ENCODE results near the gene B4GALT5.
"Not testable (repeated sequence)": the region's sequence is repeated elsewhere in the genome, so short reads cannot be mapped to it uniquely, and the experiment has no call there.

B4GALT5 gene

GRCh38 chr20:49713753-49714712 is at the start of gene B4GALT5:
B4GALT5 (minus strand) TSS chr20:49713878; CDS start chr20:49713690, 188 bp downstream.
- peak within 1 kb of the TSS; percentile 89 to 90 for H3K4me3 ChIP-seq (ENCODE audit: low read depth in 1 of 2, low read length in 2 of 2)

GRCh38 chr20:49762940-49763766 is 49.5 kb upstream of the B4GALT5 start:
- Histone ChIP-seq H3K4me3 (ENCODE audit: low read depth in 1 of 2, low read length in 2 of 2) (no peak overlapping the region), H3K27me3 (ENCODE audit: control insufficient read depth in 1 of 2, insufficient read depth in 2 of 2, low read length in 2 of 2) (no peaks in the 10 kb centered on the region), H3K9ac (ENCODE audit: low read depth in 1 of 2, low read length in 2 of 2) (no peak overlapping the region), H3K9me3 (ENCODE audit: control insufficient read depth in 1 of 2, low read length in 2 of 2) (no peaks in the 10 kb centered on the region), H3K36me3 (ENCODE audit: control insufficient read depth in 1 of 2, insufficient read depth in 2 of 2, low read length in 2 of 2) (no peaks in the 10 kb centered on the region), H3K4me1 (ENCODE audit: control insufficient read depth in 1 of 2, insufficient read depth in 2 of 2, low read length in 2 of 2) (peaks cover 10% of the 10 kb centered on the region in 2 donors), H3K27ac (ENCODE audit: low read depth, low read length) (no peak overlapping the region)

More at GRCh38 chr20:49713753-49714712, at the start of gene B4GALT5:
- Histone ChIP-seq H3K27me3 (ENCODE audit: control insufficient read depth in 1 of 2, insufficient read depth in 2 of 2, low read length in 2 of 2) (no peaks in the 10 kb centered on the region), H3K4me1 (ENCODE audit: control insufficient read depth in 1 of 2, insufficient read depth in 2 of 2, low read length in 2 of 2) (peaks cover 28 to 29% of the 10 kb centered on the region in 2 donors), H3K27ac (ENCODE audit: low read depth, low read length) (peak within 1 kb of the TSS; percentile 82), H3K9ac (ENCODE audit: low read depth in 1 of 2, low read length in 2 of 2) (peak within 1 kb of the TSS; percentile 77 to 90), H3K36me3 (ENCODE audit: control insufficient read depth in 1 of 2, insufficient read depth in 2 of 2, low read length in 2 of 2) (no peaks in the 10 kb centered on the region), H3K9me3 (ENCODE audit: control insufficient read depth in 1 of 2, low read length in 2 of 2) (no peaks in the 10 kb centered on the region)

GRCh38 chr20:49761888-49762287 is 48.2 kb upstream of the B4GALT5 start:
- not testable (repeated sequence) for H3K4me3 ChIP-seq (ENCODE audit: low read depth in 1 of 2, low read length in 2 of 2); H3K27ac ChIP-seq (ENCODE audit: low read depth, low read length); H3K27me3 ChIP-seq (ENCODE audit: control insufficient read depth in 1 of 2, insufficient read depth in 2 of 2, low read length in 2 of 2); H3K36me3 ChIP-seq (ENCODE audit: control insufficient read depth in 1 of 2, insufficient read depth in 2 of 2, low read length in 2 of 2); H3K4me1 ChIP-seq (ENCODE audit: control insufficient read depth in 1 of 2, insufficient read depth in 2 of 2, low read length in 2 of 2); H3K9ac ChIP-seq (ENCODE audit: low read depth in 1 of 2, low read length in 2 of 2); H3K9me3 ChIP-seq (ENCODE audit: control insufficient read depth in 1 of 2, low read length in 2 of 2)

- Histone ChIP-seq H3K27ac (ENCODE audit: low read depth, low read length) (no peak overlapping the region), H3K27me3 (ENCODE audit: control insufficient read depth in 1 of 2, insufficient read depth in 2 of 2, low read length in 2 of 2) (no peaks in the 10 kb centered on the region), H3K4me3 (ENCODE audit: low read depth in 1 of 2, low read length in 2 of 2) (no peak overlapping the region), H3K36me3 (ENCODE audit: control insufficient read depth in 1 of 2, insufficient read depth in 2 of 2, low read length in 2 of 2) (no peaks in the 10 kb centered on the region), H3K9ac (ENCODE audit: low read depth in 1 of 2, low read length in 2 of 2) (no peak overlapping the region), H3K4me1 (ENCODE audit: control insufficient read depth in 1 of 2, insufficient read depth in 2 of 2, low read length in 2 of 2) (no peaks in the 10 kb centered on the region), H3K9me3 (ENCODE audit: control insufficient read depth in 1 of 2, low read length in 2 of 2) (no peaks in the 10 kb centered on the region)
Measured at GRCh38 chr20:49759266-49759950, 45.7 kb upstream of the B4GALT5 start.

GRCh38 chr20:49758781-49759180 is 45.1 kb upstream of the B4GALT5 start:
- H3K27me3 ChIP-seq (ENCODE audit: control insufficient read depth in 1 of 2, insufficient read depth in 2 of 2, low read length in 2 of 2): no peaks in the 10 kb centered on the region
- no peak overlapping the region for H3K4me3 ChIP-seq (ENCODE audit: low read depth in 1 of 2, low read length in 2 of 2)
- no peaks in the 10 kb centered on the region for H3K9me3 ChIP-seq (ENCODE audit: control insufficient read depth in 1 of 2, low read length in 2 of 2)
- H3K27ac ChIP-seq (ENCODE audit: low read depth, low read length): no peak overlapping the region
- H3K4me1 ChIP-seq (ENCODE audit: control insufficient read depth in 1 of 2, insufficient read depth in 2 of 2, low read length in 2 of 2): no peaks in the 10 kb centered on the region
- H3K36me3 ChIP-seq (ENCODE audit: control insufficient read depth in 1 of 2, insufficient read depth in 2 of 2, low read length in 2 of 2): no peaks in the 10 kb centered on the region
- H3K9ac ChIP-seq (ENCODE audit: low read depth in 1 of 2, low read length in 2 of 2): no peak overlapping the region

- Histone ChIP-seq H3K4me3 (ENCODE audit: low read depth in 1 of 2, low read length in 2 of 2) (no peak overlapping the region), H3K9ac (ENCODE audit: low read depth in 1 of 2, low read length in 2 of 2) (no peak overlapping the region), H3K9me3 (ENCODE audit: control insufficient read depth in 1 of 2, low read length in 2 of 2) (no peaks in the 10 kb centered on the region), H3K4me1 (ENCODE audit: control insufficient read depth in 1 of 2, insufficient read depth in 2 of 2, low read length in 2 of 2) (no peaks in the 10 kb centered on the region), H3K36me3 (ENCODE audit: control insufficient read depth in 1 of 2, insufficient read depth in 2 of 2, low read length in 2 of 2) (no peaks in the 10 kb centered on the region), H3K27ac (ENCODE audit: low read depth, low read length) (no peak overlapping the region), H3K27me3 (ENCODE audit: control insufficient read depth in 1 of 2, insufficient read depth in 2 of 2, low read length in 2 of 2) (no peaks in the 10 kb centered on the region)
Measured at GRCh38 chr20:49757597-49757996, 43.9 kb upstream of the B4GALT5 start.

- no peak overlapping the region for H3K27ac ChIP-seq (ENCODE audit: low read depth, low read length)
Measured at GRCh38 chr20:49756241-49756640, 42.6 kb upstream of the B4GALT5 start.

GRCh38 chr20:49754596-49754995 is 40.9 kb upstream of the B4GALT5 start:
- Histone ChIP-seq H3K9me3 (ENCODE audit: control insufficient read depth in 1 of 2, low read length in 2 of 2) (no peaks in the 10 kb centered on the region), H3K4me1 (ENCODE audit: control insufficient read depth in 1 of 2, insufficient read depth in 2 of 2, low read length in 2 of 2) (peaks cover 10 to 11% of the 10 kb centered on the region in 2 donors), H3K36me3 (ENCODE audit: control insufficient read depth in 1 of 2, insufficient read depth in 2 of 2, low read length in 2 of 2) (no peaks in the 10 kb centered on the region), H3K4me3 (ENCODE audit: low read depth in 1 of 2, low read length in 2 of 2) (no peak overlapping the region), H3K27ac (ENCODE audit: low read depth, low read length) (no peak overlapping the region), H3K27me3 (ENCODE audit: control insufficient read depth in 1 of 2, insufficient read depth in 2 of 2, low read length in 2 of 2) (no peaks in the 10 kb centered on the region), H3K9ac (ENCODE audit: low read depth in 1 of 2, low read length in 2 of 2) (no peak overlapping the region)

More at GRCh38 chr20:49756241-49756640, 42.6 kb upstream of the B4GALT5 start:
- no peak overlapping the region for H3K4me3 ChIP-seq (ENCODE audit: low read depth in 1 of 2, low read length in 2 of 2)
- H3K4me1 ChIP-seq (ENCODE audit: control insufficient read depth in 1 of 2, insufficient read depth in 2 of 2, low read length in 2 of 2): peaks cover under 1 to 3% of the 10 kb centered on the region in 2 donors
- no peaks in the 10 kb centered on the region for H3K27me3 ChIP-seq (ENCODE audit: control insufficient read depth in 1 of 2, insufficient read depth in 2 of 2, low read length in 2 of 2)
- no peaks in the 10 kb centered on the region for H3K9me3 ChIP-seq (ENCODE audit: control insufficient read depth in 1 of 2, low read length in 2 of 2)
- no peak overlapping the region for H3K9ac ChIP-seq (ENCODE audit: low read depth in 1 of 2, low read length in 2 of 2)
- H3K36me3 ChIP-seq (ENCODE audit: control insufficient read depth in 1 of 2, insufficient read depth in 2 of 2, low read length in 2 of 2): no peaks in the 10 kb centered on the region

- Histone ChIP-seq H3K27ac (ENCODE audit: low read depth, low read length) (no peak overlapping the region), H3K4me1 (ENCODE audit: control insufficient read depth in 1 of 2, insufficient read depth in 2 of 2, low read length in 2 of 2) (peaks cover 11% of the 10 kb centered on the region in 2 donors), H3K27me3 (ENCODE audit: control insufficient read depth in 1 of 2, insufficient read depth in 2 of 2, low read length in 2 of 2) (no peaks in the 10 kb centered on the region), H3K9me3 (ENCODE audit: control insufficient read depth in 1 of 2, low read length in 2 of 2) (no peaks in the 10 kb centered on the region), H3K4me3 (ENCODE audit: low read depth in 1 of 2, low read length in 2 of 2) (no peak overlapping the region), H3K9ac (ENCODE audit: low read depth in 1 of 2, low read length in 2 of 2) (no peak overlapping the region), H3K36me3 (ENCODE audit: control insufficient read depth in 1 of 2, insufficient read depth in 2 of 2, low read length in 2 of 2) (no peaks in the 10 kb centered on the region)
Measured at GRCh38 chr20:49753133-49753532, 39.5 kb upstream of the B4GALT5 start.
